GM12873 (cell line): ENCODE data around the gene TINAGL1.

ENCODE experiments used
- CTCF ChIP-seq: IDR thresholded peaks from 2 replicates; pipeline ENCODE4 v1.5.1; 2012; ENCODE audit warnings: low read depth, mild to moderate bottlenecking, moderate library complexity, low read length, control low read depth; ENCODE audit not compliant: insufficient read depth; ENCODE audit errors: missing control alignments

TINAGL1 gene

GRCh38 chr1:31545927-31546540, 30.3 kb upstream of the TINAGL1 start:
- TF ChIP-seq CTCF, result no peak

GRCh38 chr1:31548534-31548906, 27.8 kb upstream of the TINAGL1 start:
- no peak for TF ChIP-seq CTCF

- TF ChIP-seq CTCF, result peak; percentile 89
Measured at GRCh38 chr1:31548907-31549808, 27.2 kb upstream of the TINAGL1 start.

GRCh38 chr1:31549809-31550620, 26.3 kb upstream of the TINAGL1 start:
- no peak for TF ChIP-seq CTCF

GRCh38 chr1:31551208-31551607, 25.1 kb upstream of the TINAGL1 start:
- TF ChIP-seq CTCF, result no peak

GRCh38 chr1:31552489-31552888, 23.8 kb upstream of the TINAGL1 start:
- no peak for TF ChIP-seq CTCF
